Measurements from ENCODE around the gene ENG.

DNA sequence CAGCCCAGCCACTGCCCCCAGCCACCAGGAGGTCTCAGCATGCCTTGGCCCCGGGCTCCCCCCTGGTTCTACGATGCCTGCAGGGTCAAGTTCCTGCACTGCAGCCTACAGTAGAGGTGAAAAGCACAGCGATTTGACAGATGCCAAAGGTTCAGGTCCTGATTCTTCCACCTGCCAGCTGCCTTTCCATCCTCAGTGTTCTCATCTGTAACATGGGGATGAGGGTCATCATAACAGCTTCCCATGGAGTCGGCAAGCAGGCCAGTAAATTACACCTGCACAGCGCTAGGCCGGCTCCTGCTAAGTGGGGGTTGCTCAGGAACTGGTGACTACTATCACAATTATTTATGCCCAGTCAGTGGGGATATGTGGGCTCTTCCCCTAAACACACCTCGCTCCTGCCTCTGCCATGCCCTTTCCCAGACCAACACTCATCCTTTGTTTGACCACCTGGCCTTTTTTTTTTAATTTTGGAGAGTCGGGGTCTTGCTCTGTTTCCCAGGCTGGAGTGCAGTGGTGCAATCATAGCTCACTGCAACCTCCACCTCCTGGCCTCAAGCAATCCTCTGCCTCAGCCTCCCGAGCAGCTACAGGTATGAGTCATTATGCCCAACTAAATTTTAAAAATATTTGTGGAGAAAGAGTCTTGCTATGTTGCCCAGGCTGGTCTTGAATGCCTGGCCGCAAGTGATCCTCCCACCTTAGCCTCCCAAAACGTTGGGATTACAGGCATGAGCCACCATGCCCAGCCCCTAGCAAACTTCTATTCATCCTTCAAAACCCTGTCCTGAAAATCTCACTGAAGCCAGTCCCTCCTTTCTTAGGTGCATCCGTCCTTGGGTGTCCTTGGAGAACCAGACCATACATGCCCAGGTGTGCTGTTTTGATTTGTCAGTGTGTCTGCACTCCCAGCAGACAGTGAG is 6.4 kb downstream of the ENG start:
- TF ChIP-seq, protein P1, sequence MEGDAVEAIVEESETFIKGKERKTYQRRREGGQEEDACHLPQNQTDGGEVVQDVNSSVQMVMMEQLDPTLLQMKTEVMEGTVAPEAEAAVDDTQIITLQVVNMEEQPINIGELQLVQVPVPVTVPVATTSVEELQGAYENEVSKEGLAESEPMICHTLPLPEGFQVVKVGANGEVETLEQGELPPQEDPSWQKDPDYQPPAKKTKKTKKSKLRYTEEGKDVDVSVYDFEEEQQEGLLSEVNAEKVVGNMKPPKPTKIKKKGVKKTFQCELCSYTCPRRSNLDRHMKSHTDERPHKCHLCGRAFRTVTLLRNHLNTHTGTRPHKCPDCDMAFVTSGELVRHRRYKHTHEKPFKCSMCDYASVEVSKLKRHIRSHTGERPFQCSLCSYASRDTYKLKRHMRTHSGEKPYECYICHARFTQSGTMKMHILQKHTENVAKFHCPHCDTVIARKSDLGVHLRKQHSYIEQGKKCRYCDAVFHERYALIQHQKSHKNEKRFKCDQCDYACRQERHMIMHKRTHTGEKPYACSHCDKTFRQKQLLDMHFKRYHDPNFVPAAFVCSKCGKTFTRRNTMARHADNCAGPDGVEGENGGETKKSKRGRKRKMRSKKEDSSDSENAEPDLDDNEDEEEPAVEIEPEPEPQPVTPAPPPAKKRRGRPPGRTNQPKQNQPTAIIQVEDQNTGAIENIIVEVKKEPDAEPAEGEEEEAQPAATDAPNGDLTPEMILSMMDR (IDR thresholded peaks at IDR 0.05), result no peak
- no peak for TF ChIP-seq POLR2A (IDR thresholded peaks at IDR 0.05)

Measured in lower leg skin (tissue), 3 donors.